Measurements from ENCODE around the gene FAM136A.

FAM136A gene

DNA sequence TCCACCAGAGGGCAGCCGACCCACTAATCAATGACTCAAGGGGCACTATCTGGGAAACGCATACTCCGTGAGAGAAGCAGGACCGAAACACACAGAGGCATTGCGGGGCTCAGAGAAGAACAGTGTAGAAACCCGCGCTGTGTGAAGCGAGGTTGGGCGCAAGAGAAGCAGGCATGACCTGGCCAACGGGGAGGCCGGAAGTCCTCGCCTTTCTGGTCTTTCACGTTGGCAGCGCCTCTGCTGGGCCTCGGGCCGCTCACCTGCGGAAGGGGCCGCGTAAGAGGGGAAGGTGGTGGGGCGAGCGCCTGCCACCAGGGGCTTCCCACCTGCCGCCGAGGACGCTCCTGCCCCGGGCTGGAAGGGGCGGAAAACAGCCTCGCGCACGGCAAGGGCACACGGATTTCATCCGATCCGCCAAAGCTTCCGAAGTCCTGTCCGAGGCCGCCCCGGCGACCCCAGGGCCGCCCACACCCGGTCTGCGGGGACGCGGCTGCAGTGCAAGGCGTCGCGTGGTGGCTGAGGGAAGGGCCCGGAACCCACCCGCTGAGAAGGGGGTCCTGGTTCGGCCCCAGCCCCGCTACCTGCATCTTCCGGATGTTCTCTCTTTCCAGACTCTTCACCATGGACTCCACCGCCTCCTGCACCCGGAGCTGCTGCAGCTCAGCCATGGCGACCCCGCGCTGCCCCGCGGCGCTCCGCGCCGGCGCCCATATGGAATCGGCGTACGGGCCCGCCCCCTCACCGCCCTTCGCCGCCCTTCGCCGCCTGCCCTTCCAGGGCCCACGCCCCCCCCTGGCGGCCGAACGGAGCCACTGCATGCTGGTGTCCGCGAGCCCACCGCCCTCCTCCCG, at the start of gene FAM136A:
Gene FAM136A (minus strand): TSS at position 724 of the 851 bp plus-strand sequence. CDS start 56 bp downstream, at position 668.
- DNase-seq (ENCODE audit: low read depth), result peak; percentile 92

DNA sequence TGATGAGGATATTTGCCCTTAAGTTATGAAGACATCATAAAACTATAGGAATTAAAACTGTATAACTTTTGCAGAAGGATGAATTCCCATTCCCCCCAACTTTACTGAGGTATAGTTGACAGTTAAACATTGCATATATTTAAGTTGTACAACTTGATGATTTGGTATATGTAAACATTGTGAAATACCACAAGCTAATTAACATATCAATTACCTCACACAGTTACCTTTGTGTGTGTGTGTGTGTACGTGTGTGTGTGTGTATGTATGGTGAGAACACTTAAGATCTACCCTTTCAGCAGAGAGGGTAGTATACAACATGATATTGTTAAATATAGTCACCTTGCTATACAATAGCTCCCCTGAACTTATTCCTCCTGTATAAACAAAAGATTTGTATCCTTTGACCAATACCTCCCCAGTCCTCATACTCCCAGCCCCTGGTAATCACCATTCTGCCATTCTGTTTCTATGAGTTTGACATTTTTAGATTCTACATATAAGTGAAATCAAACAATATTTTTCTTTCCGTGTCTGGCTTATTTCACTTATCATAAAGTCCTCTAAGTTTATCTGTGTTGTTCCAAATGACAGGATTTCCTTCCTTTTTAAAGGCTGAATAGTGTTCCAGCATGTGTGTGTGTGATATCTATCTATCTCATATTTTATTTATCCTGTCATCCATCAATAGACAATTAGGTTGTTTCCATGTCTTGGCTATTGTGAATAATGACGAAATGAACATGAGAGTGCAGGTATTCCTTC, 48.2 kb upstream of the FAM136A start:
- H3K4me3 ChIP-seq (ENCODE audit: low read depth, low read length), result no peak overlapping the region
- TF ChIP-seq CTCF (IDR thresholded peaks at IDR 0.05; ENCODE audit: insufficient read depth, low read depth, low read length, missing control alignments), result no peak
- DNase-seq (ENCODE audit: low read depth), result no peak

More for the DNA sequence above, at the start of gene FAM136A:
- peak within 1 kb of the TSS; percentile 75 for H3K4me3 ChIP-seq (ENCODE audit: low read depth, low read length)
- peak; percentile 93 for TF ChIP-seq CTCF (IDR thresholded peaks at IDR 0.05; ENCODE audit: insufficient read depth, low read depth, low read length, missing control alignments)

- no peak for DNase-seq (ENCODE audit: low read depth)
- TF ChIP-seq CTCF (IDR thresholded peaks at IDR 0.05; ENCODE audit: insufficient read depth, low read depth, low read length, missing control alignments), result no peak
- H3K4me3 ChIP-seq (ENCODE audit: low read depth, low read length), result no peak overlapping the region
Measured at GRCh38 chr2:70347831-70348230, 46.0 kb upstream of the FAM136A start.

GRCh38 chr2:70344195-70344594, 42.3 kb upstream of the FAM136A start:
- H3K4me3 ChIP-seq (ENCODE audit: low read depth, low read length), result no peak overlapping the region
- no peak for DNase-seq (ENCODE audit: low read depth)

DNA sequence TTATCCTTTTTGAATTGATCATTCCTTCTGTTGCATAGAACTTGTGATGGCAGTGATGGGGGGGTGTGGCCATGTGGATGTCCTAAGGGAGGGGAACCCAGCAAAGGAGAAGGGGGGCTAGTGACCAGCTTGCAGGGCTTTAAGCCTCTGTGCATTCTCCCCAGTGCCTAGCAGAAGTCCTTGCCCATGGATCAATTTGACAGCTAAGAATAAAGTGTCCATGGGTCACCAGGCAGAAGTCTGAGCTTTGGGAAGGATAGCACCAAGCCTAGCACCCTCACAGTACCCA, 39.6 kb upstream of the FAM136A start:
- H3K4me3 ChIP-seq (ENCODE audit: low read depth, low read length), result no peak overlapping the region
- DNase-seq (ENCODE audit: low read depth), result no peak
- no peak for TF ChIP-seq CTCF (IDR thresholded peaks at IDR 0.05; ENCODE audit: insufficient read depth, low read depth, low read length, missing control alignments)

More at GRCh38 chr2:70344195-70344594, 42.3 kb upstream of the FAM136A start:
- no peak for TF ChIP-seq CTCF (IDR thresholded peaks at IDR 0.05; ENCODE audit: insufficient read depth, low read depth, low read length, missing control alignments)

DNA sequence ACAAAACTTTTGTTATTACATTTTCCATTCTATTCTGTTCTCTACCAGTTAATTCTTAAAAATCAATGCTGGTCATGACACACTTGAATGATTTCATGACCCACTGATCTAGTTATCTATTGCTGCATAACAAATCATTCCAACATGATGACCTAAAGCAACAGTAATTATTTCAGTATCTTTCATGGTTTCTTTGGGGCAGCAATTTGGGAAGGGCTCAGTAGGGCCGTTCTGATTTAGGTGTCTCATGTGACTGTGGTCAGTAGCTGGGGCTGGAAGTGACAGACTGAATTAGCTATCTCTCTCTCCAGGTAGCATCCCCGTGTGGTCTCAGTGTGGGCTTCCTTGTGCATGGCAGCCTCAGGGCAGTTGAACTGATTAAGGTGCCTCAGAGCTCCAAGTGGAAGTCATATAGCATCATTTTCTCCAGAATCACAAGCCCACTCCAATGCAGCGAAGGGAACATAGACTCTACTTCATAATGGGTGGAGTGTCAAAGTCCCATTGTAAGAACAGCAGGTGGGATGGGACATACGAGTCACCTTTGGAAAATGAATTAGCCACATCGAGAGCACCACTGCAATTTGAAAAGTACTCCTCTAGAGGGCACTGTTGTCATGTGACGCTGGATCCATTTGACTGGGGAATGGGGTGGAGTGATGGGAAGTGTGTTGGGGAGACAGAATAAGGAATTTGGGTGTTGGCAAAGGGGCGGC, 39.1 kb upstream of the FAM136A start:
- TF ChIP-seq CTCF (IDR thresholded peaks at IDR 0.05; ENCODE audit: insufficient read depth, low read depth, low read length, missing control alignments), result peak; percentile 75

More for the DNA sequence above, 39.1 kb upstream of the FAM136A start:
- no peak overlapping the region for H3K4me3 ChIP-seq (ENCODE audit: low read depth, low read length)
- DNase-seq (ENCODE audit: low read depth), result peak; percentile 35

Measured in GM12865 (cell line).